ENCODE results near the gene POF1B. TPM values are rescaled to one million over a fixed set of nuclear protein-coding genes. Genes with fewer than 3 reads are reported as not detected.

The POF1B gene, protein sequence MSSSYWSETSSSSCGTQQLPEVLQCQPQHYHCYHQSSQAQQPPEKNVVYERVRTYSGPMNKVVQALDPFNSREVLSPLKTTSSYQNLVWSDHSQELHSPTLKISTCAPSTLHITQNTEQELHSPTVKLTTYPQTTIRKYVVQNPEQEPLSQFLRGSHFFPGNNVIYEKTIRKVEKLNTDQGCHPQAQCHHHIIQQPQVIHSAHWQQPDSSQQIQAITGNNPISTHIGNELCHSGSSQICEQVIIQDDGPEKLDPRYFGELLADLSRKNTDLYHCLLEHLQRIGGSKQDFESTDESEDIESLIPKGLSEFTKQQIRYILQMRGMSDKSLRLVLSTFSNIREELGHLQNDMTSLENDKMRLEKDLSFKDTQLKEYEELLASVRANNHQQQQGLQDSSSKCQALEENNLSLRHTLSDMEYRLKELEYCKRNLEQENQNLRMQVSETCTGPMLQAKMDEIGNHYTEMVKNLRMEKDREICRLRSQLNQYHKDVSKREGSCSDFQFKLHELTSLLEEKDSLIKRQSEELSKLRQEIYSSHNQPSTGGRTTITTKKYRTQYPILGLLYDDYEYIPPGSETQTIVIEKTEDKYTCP
- under 1 TPM; 0.07 to 0.15 TPM for total RNA-seq

DNA sequence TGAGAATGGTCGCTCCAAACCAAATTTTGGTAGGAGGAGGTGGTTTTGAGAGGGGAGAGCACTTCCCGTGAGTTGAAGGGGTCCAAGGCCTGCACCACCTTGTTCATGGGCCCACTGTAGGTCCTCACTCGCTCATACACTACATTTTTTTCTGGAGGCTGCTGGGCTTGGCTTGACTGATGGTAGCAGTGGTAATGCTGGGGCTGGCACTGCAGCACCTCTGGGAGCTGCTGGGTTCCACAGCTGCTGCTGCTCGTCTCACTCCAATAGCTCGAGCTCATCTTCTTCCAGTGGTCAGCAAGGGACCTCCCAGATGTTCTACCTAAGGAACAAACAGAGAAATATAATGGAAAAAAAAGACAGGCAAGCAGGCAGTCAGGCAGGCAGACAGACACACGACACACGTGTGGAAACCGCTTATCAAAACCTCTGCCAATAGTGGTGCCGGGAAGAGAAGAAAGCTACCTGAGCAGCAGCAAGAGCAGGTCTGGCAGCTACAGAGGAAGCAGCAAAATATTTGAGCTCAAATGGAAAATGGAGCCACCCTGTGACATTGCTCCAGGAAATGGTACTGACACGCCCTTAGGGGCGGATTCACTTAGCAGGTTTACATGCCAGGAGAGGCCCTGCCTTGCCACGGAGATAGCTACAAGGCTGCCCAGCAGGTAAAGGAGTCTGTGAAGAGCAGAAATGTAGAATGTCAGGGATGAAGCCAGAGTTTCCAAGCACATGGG lies at the start of gene POF1B:
POF1B (minus strand) TSS at position 492 of the 734 bp plus-strand sequence; CDS start at position 281, 211 bp downstream.

DNA sequence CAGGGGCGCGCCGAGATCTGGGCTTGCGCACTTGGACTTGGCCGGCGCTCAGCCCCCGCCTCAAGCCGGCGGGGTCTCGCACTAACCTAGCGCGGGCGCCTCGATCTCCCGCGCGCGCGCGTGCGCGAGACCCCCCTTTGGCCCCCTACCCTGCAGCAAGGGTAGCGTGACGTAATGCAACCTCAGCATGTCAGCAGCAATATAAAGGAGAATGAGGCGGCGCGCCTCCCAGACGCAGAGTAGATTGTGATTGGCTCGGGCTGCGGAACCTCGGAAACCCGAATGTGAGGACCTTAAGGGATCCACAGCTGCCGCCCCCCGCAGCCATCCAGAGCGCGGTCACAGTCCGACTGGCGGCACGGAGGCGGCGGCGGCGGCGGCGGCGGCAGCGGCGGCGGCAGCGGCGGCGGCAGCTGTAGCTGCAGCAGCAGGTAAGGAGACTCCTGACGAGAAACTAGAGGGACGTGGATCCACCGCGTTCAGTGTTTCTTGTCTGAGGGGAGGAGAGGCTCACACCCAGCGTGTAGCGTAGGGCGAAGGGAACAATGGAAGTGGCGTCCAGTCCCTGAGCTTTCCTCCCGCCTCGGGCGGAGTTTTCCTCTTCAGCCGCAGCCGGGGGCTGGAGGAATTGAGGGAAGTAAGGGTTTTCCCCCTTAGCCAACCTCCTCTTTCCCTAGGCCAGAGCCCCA lies 135.6 kb downstream of the POF1B start, which contains the start of the genes SATL1 and ZNF711:
SATL1 (minus strand) TSS at position 19 of the 689 bp plus-strand sequence. CDS start 134,811 bp downstream, outside the sequence.
ZNF711 (plus strand) TSS at position 231 of the 689 bp plus-strand sequence. CDS start 3,582 bp downstream, outside the sequence.

Other genes with a start within 250 kb of the POF1B start
- not detected for gene SATL1, start 135.9 kb downstream of the POF1B start, total RNA-seq
- gene ZNF711, start 135.7 kb downstream of the POF1B start, total RNA-seq = under 1 TPM; 0.17 to 0.35 TPM

All from activated naive CD4-positive, alpha-beta T cell treated with anti-CD3 and anti-CD28 coated beads, Interleukin-2, amount 10 ng/mL, durations not matched to agents 5 hours and 36 hours (primary cell).